Colonic mucosa (tissue), 4 donors: ENCODE results near the gene CDH26. TPM values are rescaled to one million over a fixed set of nuclear protein-coding genes. Genes with fewer than 3 reads are reported as not detected.

Experiments
- DNase-seq: peaks from one replicate; pipeline ENCODE4 v3.0.0-alpha.2; 2020
- H3K27ac ChIP-seq: fragments of 200-600 bp; one replicate; pipeline ENCODE4 v1.8.0; 2021
- H3K27me3 ChIP-seq: fragments of 200-600 bp; one replicate; pipeline ENCODE4 v1.8.0; 2021
- H3K36me3 ChIP-seq: fragments of 200-600 bp; one replicate; pipeline ENCODE4 v1.8.0; 2021
- H3K4me1 ChIP-seq: fragments of 200-600 bp; one replicate; pipeline ENCODE4 v1.8.0; 2021; ENCODE audit warnings: mild to moderate bottlenecking
- H3K4me3 ChIP-seq: fragments of 200-600 bp; one replicate; pipeline ENCODE4 v1.8.0; 2021
- H3K9ac ChIP-seq, 2 donors: one replicate each; pipeline ENCODE4 v1.7.0; 2013; ENCODE audit warnings: control low read depth in 2 of 2, low read depth in 2 of 2, low read length in 2 of 2
- H3K9me3 ChIP-seq: fragments of 200-600 bp; one replicate; pipeline ENCODE4 v1.8.0; 2021
- CTCF ChIP-seq: fragments of 200-600 bp; IDR thresholded peaks from one replicate; pipeline ENCODE4 v1.8.0; 2022; ENCODE audit warnings: antibody characterized with exemption, mild to moderate bottlenecking
- intact Hi-C: fragments of 100-400 bp; cut with DNase I; formaldehyde crosslinking; loops from one replicate; pipeline ENCODE4 v1.14.1; 2022
- total RNA-seq, 2 donors: library from RNA; stranded (reverse); fragmentation: NEBNext Ultra II Directional in 1 of 2; extraction: Animal tissue kit (Norgen Biotek cat#: 25700) in 1 of 2; gene quantifications; one replicate each; pipeline ENCODE4 v1.2.1, GENCODE V29; 2021
- donor health status: healthy.
- donor health status: DM: no; HTN: no; CAD: no.
- donor health status: DM: no; HTN: no; CAD: no.

CDH26 gene
- total RNA-seq, 2 donors from 2014 or later, result 0.27 to 0.45 TPM

DNA sequence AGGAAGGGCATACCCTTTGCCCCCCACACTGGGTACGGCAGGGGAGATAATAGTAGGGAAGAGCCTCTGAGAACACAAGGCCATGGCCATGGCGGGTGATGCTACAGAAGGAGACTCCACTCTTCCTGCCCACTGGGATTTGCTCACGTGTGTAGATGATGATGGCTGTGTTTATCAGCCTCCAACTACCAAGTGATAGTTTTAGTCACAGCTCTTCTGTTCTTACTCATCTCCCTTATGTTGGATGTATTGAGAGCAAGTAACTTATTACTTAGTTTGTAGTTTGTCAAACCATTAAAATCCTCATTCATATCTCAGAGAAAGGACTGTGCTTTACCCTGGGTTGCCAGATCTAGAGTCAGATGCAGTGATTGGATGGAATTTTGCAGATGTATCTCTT lies 66.0 kb downstream of the CDH26 start:
- no peak overlapping the region for H3K4me3 ChIP-seq
- H3K27me3 ChIP-seq, result no peaks in the 10 kb centered on the region
- no peaks in the 10 kb centered on the region for H3K4me1 ChIP-seq
- DNase-seq, result no peak
- intact Hi-C loops, result no loop called here
- no peaks in the 10 kb centered on the region for H3K36me3 ChIP-seq
- H3K9me3 ChIP-seq, result no peaks in the 10 kb centered on the region
- no peak overlapping the region for H3K27ac ChIP-seq
- H3K9ac ChIP-seq, result no peak overlapping the region
- TF ChIP-seq CTCF, result no peak

GRCh38 chr20:60024801-60025200 lies 66.6 kb downstream of the CDH26 start:
- Histone ChIP-seq H3K27me3 (no peaks in the 10 kb centered on the region), H3K4me1 (no peaks in the 10 kb centered on the region), H3K4me3 (no peak overlapping the region), H3K9ac (no peak overlapping the region), H3K9me3 (no peaks in the 10 kb centered on the region), H3K36me3 (no peaks in the 10 kb centered on the region), H3K27ac (no peak overlapping the region)
- intact Hi-C loops, result no loop called here
- DNase-seq, result no peak
- TF ChIP-seq CTCF, result no peak

DNA sequence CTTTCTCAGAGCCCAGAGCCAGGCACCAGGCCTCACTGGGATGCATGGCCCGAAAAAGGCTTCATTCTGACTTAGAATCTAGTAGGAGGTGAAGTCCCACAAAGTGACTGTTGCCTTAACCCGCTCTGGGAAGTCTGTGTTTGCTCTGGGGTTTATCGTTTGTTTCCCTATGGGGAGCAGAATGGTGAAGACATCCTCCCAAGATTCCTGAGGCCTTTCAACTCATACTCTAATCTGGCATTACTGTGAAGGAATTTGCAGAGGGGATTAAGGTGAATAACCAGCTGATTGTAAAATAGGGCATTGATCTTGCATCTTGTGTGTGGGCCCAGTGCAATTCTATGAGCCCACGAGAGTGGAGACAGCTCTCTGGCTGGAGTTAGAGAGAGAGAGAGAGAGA lies 67.8 kb downstream of the CDH26 start:
- intact Hi-C loops, result no loop called here
- no peaks in the 10 kb centered on the region for H3K27me3 ChIP-seq
- H3K4me1 ChIP-seq, result no peaks in the 10 kb centered on the region
- H3K9ac ChIP-seq, result no peak overlapping the region
- H3K9me3 ChIP-seq, result no peaks in the 10 kb centered on the region
- H3K4me3 ChIP-seq, result no peak overlapping the region
- no peak for DNase-seq
- no peak for TF ChIP-seq CTCF
- no peak overlapping the region for H3K27ac ChIP-seq
- H3K36me3 ChIP-seq, result no peaks in the 10 kb centered on the region

- no peaks in the 10 kb centered on the region for H3K36me3 ChIP-seq
- H3K9ac ChIP-seq, result no peak overlapping the region
- H3K4me1 ChIP-seq, result no peaks in the 10 kb centered on the region
- no peak overlapping the region for H3K27ac ChIP-seq
- H3K27me3 ChIP-seq, result no peaks in the 10 kb centered on the region
- no peaks in the 10 kb centered on the region for H3K9me3 ChIP-seq
- intact Hi-C loops, result no loop called here
- H3K4me3 ChIP-seq, result no peak overlapping the region
- no peak for TF ChIP-seq CTCF
- DNase-seq, result no peak
Observed at GRCh38 chr20:60030471-60030870, 72.2 kb downstream of the CDH26 start.

DNA sequence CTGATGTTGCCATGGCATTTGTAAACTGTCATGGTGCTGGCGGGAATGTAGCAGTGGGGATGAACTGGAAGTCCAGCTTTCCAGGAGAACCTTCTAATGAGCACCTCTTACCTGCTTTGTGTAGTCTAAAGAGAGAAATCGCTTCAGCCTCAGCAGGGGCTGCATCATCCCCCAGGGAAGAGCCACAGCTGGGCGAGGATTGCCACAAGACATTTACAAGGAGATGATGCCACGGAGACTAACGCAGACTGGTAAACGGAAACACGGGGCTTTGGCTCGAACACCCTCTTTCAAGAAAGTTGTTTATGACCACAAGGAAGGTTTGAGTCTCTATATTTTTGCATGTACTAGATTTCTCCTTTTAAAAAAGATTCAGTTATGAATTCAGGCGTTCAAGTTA lies 72.9 kb downstream of the CDH26 start:
- TF ChIP-seq CTCF, result no peak
- H3K4me1 ChIP-seq, result no peaks in the 10 kb centered on the region
- H3K9ac ChIP-seq, result no peak overlapping the region
- H3K4me3 ChIP-seq, result no peak overlapping the region
- no peak overlapping the region for H3K27ac ChIP-seq
- intact Hi-C loops, result no loop called here
- H3K9me3 ChIP-seq, result no peaks in the 10 kb centered on the region
- DNase-seq, result no peak
- no peaks in the 10 kb centered on the region for H3K36me3 ChIP-seq
- no peaks in the 10 kb centered on the region for H3K27me3 ChIP-seq
